ENCODE data around the gene COBL. TPM values are rescaled to one million over a fixed set of nuclear protein-coding genes. Genes with fewer than 3 reads are reported as not detected.

COBL gene
- total and polyA plus RNA-seq, 9 of the 15 experiments (the other 6 are each of a cell fraction or from before 2014, with no cell fraction given), result 0.01 to 2.4 (median 0.09) TPM; not detected in 3

GRCh38 chr7:51227861-51228260, 88.7 kb downstream of the COBL start (continued):
- TF ChIP-seq NR0B1 (IDR thresholded peaks at IDR 0.05; ENCODE audit: partially characterized antibody) (no peak), CAMTA2 (CRISPR knock-in tag; conservative IDR thresholded peaks at IDR 0.05) (no peak)

GRCh38 chr7:51226916-51227535, 89.6 kb downstream of the COBL start:
- Histone ChIP-seq H3K4me3 (no peak overlapping the region), H3K27ac (ENCODE audit: extremely low read depth, low read depth, low read length) (no peak overlapping the region), H3K27me3 (ENCODE audit: control insufficient read depth in 2 of 2, insufficient read depth in 2 of 2, low read length in 2 of 2) (peaks cover 17 to 60% of the 10 kb centered on the region in 2 experiments), H3K36me3 (ENCODE audit: control insufficient read depth, insufficient read depth, low read length) (no peaks in the 10 kb centered on the region), H4K20me1 (replicated peaks; ENCODE audit: control insufficient read depth, insufficient read depth, low read length) (no peaks in the 10 kb centered on the region; the same call in 1 of the 2 replicates), H3K4me1 (replicated peaks in 1 of 2; ENCODE audit: control insufficient read depth in 2 of 2, insufficient read depth in 2 of 2, low read length in 2 of 2) (no peaks in the 10 kb centered on the region), H3K4me2 (ENCODE audit: insufficient read depth, low read length) (no peak overlapping the region), H3K9ac (ENCODE audit: insufficient read depth in 1 of 2, low read depth in 2 of 2, low read length in 2 of 2) (no peak overlapping the region), H3K79me2 (ENCODE audit: control insufficient read depth, insufficient read depth, low read length) (no peaks in the 10 kb centered on the region), H3K9me3 (replicated peaks; ENCODE audit: control insufficient read depth, insufficient read depth, low read depth, low read length) (no peaks in the 10 kb centered on the region), H2AFZ (ENCODE audit: low read depth, low read length) (no peak overlapping the region), H3K9me1 (ENCODE audit: control insufficient read depth, insufficient read depth, low read length) (no peaks in the 10 kb centered on the region)
- FAIRE-seq (no peak), DNase-seq (ENCODE audit: extremely low read depth in 1 of 4, low spot score in 3 of 4) (no peak), ATAC-seq (no peak)
- intact Hi-C loops (cut with micrococcal nuclease) (loop anchor here (10.0 kb wide), 1 partner anchor 138 kb away; no protein-coding TSS in a partner anchor), in situ Hi-C loops (cut with MboI) (no loop called here)
- CTCF ChIA-PET (ENCODE audit: low intra/inter-chr PET ratio), result no interaction called here
- BruUV-seq (replicated peaks), result no TSS peak
- 2% methylated on average over 10 of the region's 10 CpGs for WGBS (ENCODE audit: insufficient coverage, low coverage, missing lambda C conversion rate)
- POLR2A ChIA-PET, result interaction anchor here (0.6 to 0.7 kb wide), 2 partner anchors 16 to 56 kb away, joined by 3 read pairs; no protein-coding TSS in a partner anchor
- TF ChIP-seq DIDO1 (tag; IDR thresholded peaks at IDR 0.05; ENCODE audit: low read depth) (no peak), HDAC1 (IDR thresholded peaks at IDR 0.05) (no peak), SAFB (IDR thresholded peaks at IDR 0.05; ENCODE audit: borderline replicate concordance, low read depth, low read length) (no peak), HBP1 (CRISPR knock-in tag; IDR thresholded peaks at IDR 0.05) (no peak), POLR2A (conservative IDR thresholded peaks at IDR 0.05) (no peak), ZNF695 (CRISPR knock-in tag; IDR thresholded peaks at IDR 0.05) (no peak), LARP7 (IDR thresholded peaks at IDR 0.05) (no peak), RBM34 (IDR thresholded peaks at IDR 0.05; ENCODE audit: borderline replicate concordance, insufficient read depth, low read length) (no peak), MYC (IDR thresholded peaks at IDR 0.05; ENCODE audit: low read depth, low read length) (no peak), MYC (CRISPR knock-in tag; IDR thresholded peaks at IDR 0.05; ENCODE audit: borderline replicate concordance, low read depth) (no peak), ZNF274 (IDR thresholded peaks at IDR 0.05; ENCODE audit: borderline replicate concordance, low read depth, low read length) (no peak), SRSF7 (optimal IDR thresholded peaks at IDR 0.05; ENCODE audit: low read depth, low read length) (no peak), ZNF592 (IDR thresholded peaks at IDR 0.05) (no peak), ZNF785 (CRISPR knock-in tag; IDR thresholded peaks at IDR 0.05) (no peak)
